MM.1S (cell line): ENCODE results near the gene FAM181B.

Experiments
- DNase-seq: peaks from one replicate; pipeline ENCODE4 v3.0.0-alpha.2; 2015
- H2AFZ ChIP-seq: fragments of 300-600 bp; sonication (generic); 2 replicates; pipeline ENCODE4 v1.6.0; 2016; ENCODE audit warnings: antibody characterized with exemption, low read length
- H3F3A ChIP-seq: fragments of 300-600 bp; sonication (generic); 2 replicates; pipeline ENCODE4 v1.6.1; 2016; ENCODE audit warnings: mild to moderate bottlenecking, antibody characterized with exemption, low read length, moderate library complexity, mixed read lengths; ENCODE audit not compliant: insufficient read depth
- H3K27ac ChIP-seq: fragments of 300-600 bp; sonication (generic); 2 replicates; pipeline ENCODE4 v1.5.1; 2016; ENCODE audit warnings: mild to moderate bottlenecking, low read length
- H3K27me3 ChIP-seq: fragments of 300-600 bp; sonication (generic); replicated peaks from 2 replicates; pipeline ENCODE4 v1.6.0; 2016; ENCODE audit warnings: low read length; ENCODE audit not compliant: insufficient read depth
- H3K36me3 ChIP-seq: fragments of 300-600 bp; sonication (generic); replicated peaks from 2 replicates; pipeline ENCODE4 v1.6.1; 2016; ENCODE audit warnings: mild to moderate bottlenecking, low read length, mixed read lengths; ENCODE audit not compliant: insufficient read depth
- H3K4me1 ChIP-seq: fragments of 300-600 bp; sonication (generic); 2 replicates; pipeline ENCODE4 v1.6.1; 2016; ENCODE audit warnings: low read length, mixed read lengths
- H3K4me2 ChIP-seq: fragments of 300-600 bp; sonication (generic); 2 replicates; pipeline ENCODE4 v1.6.0; 2016; ENCODE audit warnings: low read depth, low read length
- H3K4me3 ChIP-seq: fragments of 300-600 bp; sonication (generic); 2 replicates; pipeline ENCODE4 v1.5.1; 2016; ENCODE audit warnings: low read length, mixed read lengths
- H3K79me2 ChIP-seq: fragments of 300-600 bp; sonication (generic); 2 replicates; pipeline ENCODE4 v1.6.1; 2016; ENCODE audit warnings: mixed run types, low read length, mixed read lengths
- H3K9ac ChIP-seq: fragments of 300-600 bp; sonication (generic); 2 replicates; pipeline ENCODE4 v1.6.1; 2016; ENCODE audit warnings: low read length, mixed read lengths
- H3K9me2 ChIP-seq: fragments of 300-600 bp; sonication (generic); replicated peaks from 2 replicates; pipeline ENCODE4 v1.6.1; 2016; ENCODE audit warnings: mild to moderate bottlenecking, low read length, mixed read lengths; ENCODE audit not compliant: insufficient read depth
- H3K9me3 ChIP-seq: fragments of 300-600 bp; sonication (generic); replicated peaks from 2 replicates; pipeline ENCODE4 v1.6.1; 2016; ENCODE audit warnings: mild to moderate bottlenecking, low read length, mixed read lengths; ENCODE audit not compliant: insufficient read depth
- H4K20me1 ChIP-seq: fragments of 300-600 bp; sonication (generic); 2 replicates; pipeline ENCODE4 v1.6.1; 2016; ENCODE audit warnings: mild to moderate bottlenecking, low read length, moderate library complexity, mixed read lengths; ENCODE audit not compliant: insufficient read depth
- CTCF ChIP-seq: fragments of 300-600 bp; sonication (generic); IDR thresholded peaks from 2 replicates; pipeline ENCODE4 v1.5.1; 2016; ENCODE audit warnings: antibody characterized with exemption, low read length, mixed read lengths
- EZH2 ChIP-seq: fragments of 300-600 bp; sonication (generic); optimal IDR thresholded peaks from 2 replicates; pipeline ENCODE3; 2017; ENCODE audit warnings: low read depth, mild to moderate bottlenecking, antibody characterized with exemption, low read length, mixed read lengths
- EZH2phosphoT487 ChIP-seq: fragments of 300-600 bp; sonication (generic); IDR thresholded peaks from 2 replicates; pipeline ENCODE4 v1.6.1; 2018; ENCODE audit warnings: antibody characterized with exemption, low read length

FAM181B gene

GRCh38 chr11:82738091-82738490 lies 4.4 kb upstream of the FAM181B start:
- H3K4me3 ChIP-seq, result no peak overlapping the region
- no peak overlapping the region for H3K27ac ChIP-seq
- H3F3A ChIP-seq, result no peaks in the 10 kb centered on the region
- H4K20me1 ChIP-seq, result no peaks in the 10 kb centered on the region
- H3K27me3 ChIP-seq, result no peaks in the 10 kb centered on the region
- H3K9ac ChIP-seq, result no peak overlapping the region
- no peaks in the 10 kb centered on the region for H3K4me1 ChIP-seq
- no peaks in the 10 kb centered on the region for H3K36me3 ChIP-seq
- no peak overlapping the region for H2AFZ ChIP-seq
- no peak for DNase-seq
- no peaks in the 10 kb centered on the region for H3K9me3 ChIP-seq
- no peaks in the 10 kb centered on the region for H3K9me2 ChIP-seq
- no peak overlapping the region for H3K4me2 ChIP-seq
- no peak for TF ChIP-seq EZH2phosphoT487
- no peak for TF ChIP-seq CTCF
- TF ChIP-seq EZH2, result no peak
- no peaks in the 10 kb centered on the region for H3K79me2 ChIP-seq

GRCh38 chr11:82734120-82734479 lies 436 bp upstream of the FAM181B start:
- Histone ChIP-seq H3K4me3 (no peak overlapping the region), H3K9me2 (no peaks in the 10 kb centered on the region), H3K9ac (no peak overlapping the region), H3F3A (no peaks in the 10 kb centered on the region), H3K27me3 (no peaks in the 10 kb centered on the region), H3K27ac (no peak overlapping the region), H2AFZ (no peak overlapping the region), H4K20me1 (no peaks in the 10 kb centered on the region), H3K4me2 (no peak overlapping the region), H3K4me1 (no peaks in the 10 kb centered on the region), H3K36me3 (no peaks in the 10 kb centered on the region), H3K79me2 (no peaks in the 10 kb centered on the region), H3K9me3 (no peaks in the 10 kb centered on the region)
- no peak for DNase-seq
- TF ChIP-seq EZH2 (no peak), EZH2phosphoT487 (no peak), CTCF (no peak)

- H3K27ac ChIP-seq, result no peak overlapping the region
- no peaks in the 10 kb centered on the region for H3K4me1 ChIP-seq
- H2AFZ ChIP-seq, result no peak overlapping the region
- no peaks in the 10 kb centered on the region for H3K9me3 ChIP-seq
- no peak overlapping the region for H3K4me3 ChIP-seq
- DNase-seq, result no peak
- no peaks in the 10 kb centered on the region for H4K20me1 ChIP-seq
- H3K79me2 ChIP-seq, result no peaks in the 10 kb centered on the region
- H3F3A ChIP-seq, result no peaks in the 10 kb centered on the region
- no peaks in the 10 kb centered on the region for H3K9me2 ChIP-seq
- H3K4me2 ChIP-seq, result no peak overlapping the region
- H3K27me3 ChIP-seq, result no peaks in the 10 kb centered on the region
- TF ChIP-seq CTCF (no peak), EZH2phosphoT487 (no peak), EZH2 (no peak)
- no peaks in the 10 kb centered on the region for H3K36me3 ChIP-seq
- no peak overlapping the region for H3K9ac ChIP-seq
Observed at GRCh38 chr11:82732734-82733443, 775 bp downstream of the FAM181B start.
